Ramos (cell line): Measurements from ENCODE around the gene NGEF.

Experiments
- in situ Hi-C: fragments of 300-500 bp; cut with MboI; formaldehyde crosslinking; loops from one replicate; pipeline ENCODE4 v1.14.3; 2022; ENCODE audit warnings: low sequenced_read_pairs; ENCODE audit not compliant: unreplicated experiment

Gene NGEF

GRCh38 chr2:232976176-232976575 is 36.9 kb downstream of the NGEF start:
- in situ Hi-C loops = no loop called here

GRCh38 chr2:232974396-232974795 is 38.7 kb downstream of the NGEF start:
- in situ Hi-C loops = no loop called here

DNA sequence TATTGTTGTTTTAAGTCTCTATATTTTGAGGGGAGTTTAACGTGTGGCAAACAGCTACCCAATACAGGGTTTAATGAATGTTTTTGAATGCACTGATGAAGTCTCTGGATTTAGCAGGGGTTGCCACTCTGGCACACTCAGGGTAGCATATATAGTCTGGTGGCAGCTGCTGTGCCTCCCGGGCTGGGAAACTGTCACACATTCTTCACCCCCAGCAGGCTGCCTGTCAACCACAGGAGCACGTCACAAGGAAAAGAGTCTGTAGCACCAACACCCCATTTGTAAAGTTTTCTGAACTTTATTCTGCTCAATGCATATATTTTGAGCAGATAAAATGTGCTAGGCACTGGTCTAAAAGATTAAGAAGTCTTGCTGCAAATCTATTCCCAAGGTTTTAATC is 39.3 kb downstream of the NGEF start:
- in situ Hi-C loops = no loop called here

- in situ Hi-C loops = no loop called here
Observed at GRCh38 chr2:232973011-232973735, 39.9 kb downstream of the NGEF start.

DNA sequence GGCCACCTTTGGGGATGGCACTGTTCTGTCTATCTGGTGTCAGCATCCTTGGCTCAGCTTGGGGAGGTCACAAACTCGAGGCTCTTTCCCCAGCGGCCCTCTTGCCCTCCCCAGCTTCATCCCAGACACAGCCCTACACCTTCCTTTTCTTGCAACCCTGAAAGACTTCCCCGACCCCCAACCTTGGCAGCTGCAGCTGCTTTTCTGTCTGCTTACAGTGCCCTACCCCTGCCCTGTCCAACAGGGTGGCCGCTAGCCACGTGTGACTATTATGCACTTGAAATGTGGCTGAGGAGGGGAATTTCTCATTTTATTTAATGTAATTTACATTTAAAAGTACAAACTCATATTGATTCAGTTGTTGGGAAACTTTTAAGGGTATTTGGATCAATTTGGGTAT is 41.3 kb downstream of the NGEF start:
- in situ Hi-C loops = no loop called here

GRCh38 chr2:232970051-232970450 is 43.0 kb downstream of the NGEF start:
- in situ Hi-C loops = no loop called here

GRCh38 chr2:232967474-232967873 is 45.6 kb downstream of the NGEF start:
- in situ Hi-C loops = no loop called here

GRCh38 chr2:232966122-232966521 is 46.9 kb downstream of the NGEF start:
- in situ Hi-C loops = no loop called here

- in situ Hi-C loops = no loop called here
Observed at GRCh38 chr2:232963913-232964312, 49.1 kb downstream of the NGEF start.

- in situ Hi-C loops = no loop called here
Observed at GRCh38 chr2:232960862-232961261, 52.2 kb downstream of the NGEF start.

GRCh38 chr2:232959139-232959538 is 53.9 kb downstream of the NGEF start:
- in situ Hi-C loops = no loop called here

GRCh38 chr2:232957657-232958090 is 55.4 kb downstream of the NGEF start:
- in situ Hi-C loops = no loop called here

DNA sequence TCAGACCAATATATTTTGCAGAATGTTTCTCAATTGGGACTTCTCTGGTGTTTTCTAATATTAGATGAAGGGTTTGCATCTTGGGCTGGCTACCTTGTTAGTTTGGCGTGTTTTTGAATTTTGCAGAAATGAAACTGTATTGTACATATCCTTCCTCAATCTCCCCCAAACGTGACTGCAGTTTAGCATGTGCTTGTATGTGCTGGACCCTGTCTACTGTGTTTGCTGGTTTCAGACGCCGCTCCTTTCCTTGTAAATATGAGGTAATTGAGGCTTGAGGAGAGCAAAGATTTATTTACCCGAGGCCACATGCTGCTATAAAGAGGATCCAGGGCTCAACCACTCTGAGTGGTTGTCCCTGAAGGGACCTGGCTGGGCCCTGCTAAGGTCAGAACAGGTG is 57.2 kb downstream of the NGEF start:
- in situ Hi-C loops = no loop called here

DNA sequence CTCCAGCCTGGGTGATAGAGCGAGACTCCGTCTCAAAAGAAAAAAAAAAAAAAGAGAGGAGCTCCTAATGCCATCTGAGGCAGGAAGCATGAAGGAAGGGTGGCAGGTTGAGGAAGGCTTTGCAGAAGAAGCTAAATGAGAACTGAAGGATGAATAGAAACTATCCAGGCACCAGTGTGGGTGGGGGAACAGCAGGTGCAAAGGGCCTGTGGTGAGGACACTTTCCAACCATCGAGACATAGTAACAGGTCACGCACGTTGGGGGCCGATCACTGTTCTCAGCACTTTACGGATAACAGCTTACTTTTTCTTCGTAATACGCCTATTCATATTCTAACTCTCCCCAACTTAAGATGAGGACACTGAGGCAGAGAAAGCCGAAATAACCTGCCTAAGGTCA is 58.4 kb downstream of the NGEF start:
- in situ Hi-C loops = no loop called here

DNA sequence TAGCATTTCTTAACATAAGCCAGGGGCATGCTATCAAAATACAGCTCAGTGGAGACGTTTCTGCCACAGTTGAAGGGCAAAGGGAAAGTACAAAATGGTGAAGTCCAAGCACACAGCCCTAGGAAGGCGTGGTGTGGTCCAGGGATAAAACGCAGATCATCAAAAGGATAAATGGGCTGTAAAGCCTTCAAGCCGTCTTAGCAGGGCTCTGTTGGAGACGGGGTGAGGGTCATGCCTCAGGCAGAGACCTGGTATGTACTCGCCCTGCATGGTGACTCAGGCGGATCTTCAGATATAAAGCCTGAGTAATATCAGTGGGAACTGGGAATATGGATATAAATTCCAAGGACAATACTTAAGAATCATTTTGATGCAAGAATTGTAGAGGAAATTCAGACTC is 61.2 kb downstream of the NGEF start:
- in situ Hi-C loops = no loop called here

- in situ Hi-C loops = no loop called here
Observed at GRCh38 chr2:232951181-232951580, 61.9 kb downstream of the NGEF start.

DNA sequence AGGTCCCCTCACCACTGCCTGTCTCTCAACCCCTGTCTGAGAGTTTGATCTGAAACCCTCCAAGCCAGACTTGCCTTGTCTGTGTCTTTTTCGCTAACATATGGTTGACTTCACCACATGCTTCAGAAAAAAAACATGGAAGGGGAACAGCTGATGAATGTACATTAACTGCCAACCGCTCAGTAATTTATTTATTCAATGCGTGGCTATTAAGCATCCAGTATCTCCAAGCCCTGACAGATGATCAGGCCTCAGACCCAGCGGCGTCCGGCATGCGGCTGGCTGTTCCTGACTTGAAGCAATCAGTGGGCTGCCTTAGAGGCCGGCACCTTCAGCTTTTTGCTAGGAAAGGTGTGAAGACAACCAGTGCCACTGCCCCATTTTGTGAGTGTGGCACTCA is 62.3 kb downstream of the NGEF start:
- in situ Hi-C loops = no loop called here

DNA sequence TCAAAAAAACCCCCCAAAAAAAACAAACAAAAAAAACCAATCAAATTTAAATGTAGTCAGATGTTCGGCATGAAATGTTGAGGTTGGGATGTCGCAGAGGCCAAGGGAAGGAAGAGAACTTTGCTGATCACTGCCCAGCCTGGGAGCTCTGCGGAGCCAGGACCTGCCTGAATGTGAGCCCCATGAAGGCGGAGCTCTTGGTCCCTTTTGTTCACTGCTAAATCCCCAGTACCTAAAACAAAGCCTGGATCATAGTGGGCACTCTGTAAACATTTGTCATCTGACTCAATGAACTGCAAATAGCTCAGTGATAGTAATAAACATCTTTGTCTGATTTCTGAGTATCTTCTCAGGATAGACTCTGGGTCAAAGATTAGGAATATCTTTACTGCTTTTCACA is 64.0 kb downstream of the NGEF start:
- in situ Hi-C loops = no loop called here

DNA sequence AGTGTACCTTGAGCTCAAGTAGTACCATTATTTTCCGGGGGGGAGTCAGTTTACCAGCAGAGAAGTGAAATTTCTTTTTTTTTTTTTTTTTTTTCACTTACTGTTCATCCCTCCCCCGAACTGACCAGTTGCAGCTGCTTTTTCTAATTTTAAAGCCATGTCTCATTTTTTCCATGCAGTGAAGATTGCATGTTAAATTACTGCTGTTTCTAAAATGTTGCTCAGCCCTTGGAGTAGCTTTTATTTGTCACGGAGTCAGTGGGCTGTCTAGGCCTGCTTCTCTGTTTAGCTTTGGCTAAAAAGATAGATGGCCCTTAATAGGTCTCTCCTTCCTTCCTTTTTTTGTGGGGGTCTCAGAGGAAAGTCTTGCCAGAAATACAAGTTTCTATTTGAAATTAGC is 70.2 kb downstream of the NGEF start:
- in situ Hi-C loops = no loop called here

DNA sequence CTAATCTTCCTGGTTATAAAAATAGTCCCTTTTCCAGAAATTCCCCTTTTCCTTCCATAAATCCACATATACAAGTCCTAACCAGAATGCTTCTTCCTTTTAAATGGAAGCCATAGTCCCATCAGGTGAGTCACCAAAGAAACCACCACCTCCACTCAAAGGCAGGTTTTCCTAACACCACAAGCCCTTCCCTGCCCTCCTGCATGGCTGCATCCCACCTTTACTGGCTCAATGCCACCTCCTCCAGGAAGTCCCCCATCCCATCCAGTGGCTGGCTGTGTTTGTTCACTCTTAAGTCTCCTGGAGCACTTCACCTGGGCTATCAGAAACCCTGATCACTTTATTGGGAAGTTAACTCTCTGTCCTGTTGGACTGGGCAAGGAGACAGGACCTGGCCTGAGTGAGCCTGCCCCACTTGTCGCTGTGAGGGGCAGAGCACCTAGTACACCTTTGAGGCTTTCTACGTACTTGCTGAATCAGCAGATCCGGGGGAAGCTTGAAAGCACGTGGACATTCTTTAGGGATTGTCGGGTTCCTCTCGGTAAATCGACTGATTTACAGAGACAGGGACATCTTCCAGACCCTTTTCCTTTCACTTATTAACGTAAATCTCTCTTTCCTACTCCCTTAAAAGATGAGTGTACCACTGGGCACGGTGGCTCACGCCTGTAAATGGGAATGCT is 71.0 kb downstream of the NGEF start:
- in situ Hi-C loops = no loop called here

GRCh38 chr2:232941400-232941799 is 71.7 kb downstream of the NGEF start:
- in situ Hi-C loops = no loop called here

DNA sequence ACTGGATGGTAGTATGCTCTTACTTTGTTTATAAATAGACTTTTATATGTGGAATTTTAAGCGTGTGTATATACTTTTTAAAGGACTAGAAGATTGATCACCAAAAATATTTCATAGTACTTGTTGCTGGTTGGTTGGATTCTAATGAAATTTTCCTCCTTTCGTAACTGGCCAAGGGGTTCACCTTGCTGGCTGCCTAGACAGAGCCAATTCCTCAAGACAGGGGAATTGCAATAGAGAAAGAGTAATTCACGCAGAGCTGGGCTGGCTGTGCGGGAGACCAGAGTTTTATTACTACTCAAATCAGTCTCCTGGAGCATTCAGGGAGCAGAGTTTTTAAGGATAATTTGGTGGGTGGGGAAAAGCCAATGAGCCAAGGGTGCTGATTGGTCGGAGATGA is 72.3 kb downstream of the NGEF start:
- in situ Hi-C loops = no loop called here
